ENCODE measurements around the gene TMEM95. TPM values are rescaled to one million over a fixed set of nuclear protein-coding genes. Genes with fewer than 3 reads are reported as not detected.

Gene TMEM95
- total RNA-seq, 1 donor from 2014 or later, result not detected

GRCh38 chr17:7379134-7379533, 24.2 kb downstream of the TMEM95 start:
- Mint-ChIP-seq H3K36me3 (ENCODE audit: low read depth) (peaks cover 3% of the 10 kb centered on the region), H3K27me3 (ENCODE audit: low read depth) (peaks cover 33% of the 10 kb centered on the region), H3K4me3 (ENCODE audit: unreplicated experiment) (no peak overlapping the region), H3K9me3 (ENCODE audit: low read depth) (peaks cover 6% of the 10 kb centered on the region), H3K27ac (ENCODE audit: unreplicated experiment) (no peak overlapping the region), H3K4me1 (ENCODE audit: low read depth) (peaks cover 10% of the 10 kb centered on the region)
- DNase-seq (ENCODE audit: low spot score), result no peak
- TF ChIP-seq CTCF (IDR thresholded peaks at IDR 0.05), result no peak

GRCh38 chr17:7380321-7380720, 25.4 kb downstream of the TMEM95 start:
- H3K9me3 Mint-ChIP-seq (ENCODE audit: low read depth), result peaks cover 6% of the 10 kb centered on the region
- peaks cover 33% of the 10 kb centered on the region for H3K27me3 Mint-ChIP-seq (ENCODE audit: low read depth)
- peaks cover 3% of the 10 kb centered on the region for H3K36me3 Mint-ChIP-seq (ENCODE audit: low read depth)
- H3K4me3 Mint-ChIP-seq (ENCODE audit: unreplicated experiment), result peak overlapping the region; percentile 66
- no peak for DNase-seq (ENCODE audit: low spot score)
- peaks cover 17% of the 10 kb centered on the region for H3K4me1 Mint-ChIP-seq (ENCODE audit: low read depth)
- no peak for TF ChIP-seq CTCF (IDR thresholded peaks at IDR 0.05)
- H3K27ac Mint-ChIP-seq (ENCODE audit: unreplicated experiment), result no peak overlapping the region

GRCh38 chr17:7380855-7381683, 26.1 kb downstream of the TMEM95 start, which contains the start of gene TNK1:
TSS of gene TNK1 (plus strand) at chr17:7381089. CDS start at chr17:7382927, 1,838 bp downstream.
- peaks cover 3% of the 10 kb centered on the region for H3K36me3 Mint-ChIP-seq (ENCODE audit: low read depth)
- peaks cover 6% of the 10 kb centered on the region for H3K9me3 Mint-ChIP-seq (ENCODE audit: low read depth)
- peaks cover 33% of the 10 kb centered on the region for H3K27me3 Mint-ChIP-seq (ENCODE audit: low read depth)
- no peak within 1 kb of the TSS for H3K27ac Mint-ChIP-seq (ENCODE audit: unreplicated experiment)
- H3K4me3 Mint-ChIP-seq (ENCODE audit: unreplicated experiment), result peak within 1 kb of the TSS; percentile 66
- H3K4me1 Mint-ChIP-seq (ENCODE audit: low read depth), result peaks cover 17% of the 10 kb centered on the region
- TF ChIP-seq CTCF (IDR thresholded peaks at IDR 0.05), result no peak
- DNase-seq (ENCODE audit: low spot score), result no peak

GRCh38 chr17:7382901-7383300, 27.9 kb downstream of the TMEM95 start:
- peaks cover 6% of the 10 kb centered on the region for H3K9me3 Mint-ChIP-seq (ENCODE audit: low read depth)
- no peak for DNase-seq (ENCODE audit: low spot score)
- no peak for TF ChIP-seq CTCF (IDR thresholded peaks at IDR 0.05)
- H3K36me3 Mint-ChIP-seq (ENCODE audit: low read depth), result peaks cover 4% of the 10 kb centered on the region
- no peak overlapping the region for H3K27ac Mint-ChIP-seq (ENCODE audit: unreplicated experiment)
- peaks cover 30% of the 10 kb centered on the region for H3K27me3 Mint-ChIP-seq (ENCODE audit: low read depth)
- H3K4me1 Mint-ChIP-seq (ENCODE audit: low read depth), result peaks cover 17% of the 10 kb centered on the region
- H3K4me3 Mint-ChIP-seq (ENCODE audit: unreplicated experiment), result no peak overlapping the region

GRCh38 chr17:7383371-7383741, 28.4 kb downstream of the TMEM95 start:
- Mint-ChIP-seq H3K9me3 (ENCODE audit: low read depth) (peaks cover 6% of the 10 kb centered on the region), H3K27me3 (ENCODE audit: low read depth) (peaks cover 30% of the 10 kb centered on the region), H3K4me3 (ENCODE audit: unreplicated experiment) (no peak overlapping the region), H3K27ac (ENCODE audit: unreplicated experiment) (no peak overlapping the region), H3K36me3 (ENCODE audit: low read depth) (peaks cover 4% of the 10 kb centered on the region), H3K4me1 (ENCODE audit: low read depth) (peaks cover 17% of the 10 kb centered on the region)
- TF ChIP-seq CTCF (IDR thresholded peaks at IDR 0.05), result no peak
- no peak for DNase-seq (ENCODE audit: low spot score)

Measured in chondrocyte (in vitro differentiated cells).